ENCODE measurements around the gene LGALS12.

The LGALS12 gene, protein sequence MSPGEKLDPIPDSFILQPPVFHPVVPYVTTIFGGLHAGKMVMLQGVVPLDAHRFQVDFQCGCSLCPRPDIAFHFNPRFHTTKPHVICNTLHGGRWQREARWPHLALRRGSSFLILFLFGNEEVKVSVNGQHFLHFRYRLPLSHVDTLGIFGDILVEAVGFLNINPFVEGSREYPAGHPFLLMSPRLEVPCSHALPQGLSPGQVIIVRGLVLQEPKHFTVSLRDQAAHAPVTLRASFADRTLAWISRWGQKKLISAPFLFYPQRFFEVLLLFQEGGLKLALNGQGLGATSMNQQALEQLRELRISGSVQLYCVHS

DNA sequence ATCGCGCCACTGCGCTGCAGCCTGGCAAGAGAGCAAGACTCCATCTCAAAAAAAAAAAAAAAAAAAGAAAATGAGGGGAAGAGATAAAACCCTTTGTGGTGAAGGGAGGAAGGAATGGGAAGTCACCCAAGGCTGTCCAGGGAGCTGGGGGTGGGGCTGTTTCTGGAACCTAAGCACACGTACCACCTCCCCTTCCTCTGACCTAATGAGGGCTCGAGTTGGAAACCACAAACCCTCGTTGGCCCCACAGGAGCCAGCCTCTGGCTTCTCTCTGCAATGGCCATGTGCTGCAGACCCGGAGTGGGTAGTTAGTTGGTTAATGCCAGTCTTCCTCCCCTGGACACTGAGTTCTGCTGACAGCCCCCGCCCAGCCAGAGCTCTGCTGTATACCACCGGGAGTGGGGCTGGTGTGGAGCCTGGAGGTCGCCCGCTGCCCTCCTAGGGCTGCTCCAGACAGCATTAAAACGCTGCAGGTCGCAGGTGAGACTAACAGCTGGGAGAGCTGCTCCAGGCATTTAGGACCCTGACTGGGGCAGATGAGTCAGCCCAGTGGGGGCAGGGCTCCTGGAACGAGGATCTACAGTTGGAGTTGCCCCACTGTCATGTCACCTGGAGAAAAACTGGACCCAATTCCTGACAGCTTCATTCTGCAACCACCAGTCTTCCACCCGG, at the start of gene LGALS12:
Gene LGALS12, plus strand, starts transcription at position 228 of the 672 bp plus-strand sequence. Its CDS starts 375 bp downstream, at position 603.
- TF ChIP-seq, protein P1, sequence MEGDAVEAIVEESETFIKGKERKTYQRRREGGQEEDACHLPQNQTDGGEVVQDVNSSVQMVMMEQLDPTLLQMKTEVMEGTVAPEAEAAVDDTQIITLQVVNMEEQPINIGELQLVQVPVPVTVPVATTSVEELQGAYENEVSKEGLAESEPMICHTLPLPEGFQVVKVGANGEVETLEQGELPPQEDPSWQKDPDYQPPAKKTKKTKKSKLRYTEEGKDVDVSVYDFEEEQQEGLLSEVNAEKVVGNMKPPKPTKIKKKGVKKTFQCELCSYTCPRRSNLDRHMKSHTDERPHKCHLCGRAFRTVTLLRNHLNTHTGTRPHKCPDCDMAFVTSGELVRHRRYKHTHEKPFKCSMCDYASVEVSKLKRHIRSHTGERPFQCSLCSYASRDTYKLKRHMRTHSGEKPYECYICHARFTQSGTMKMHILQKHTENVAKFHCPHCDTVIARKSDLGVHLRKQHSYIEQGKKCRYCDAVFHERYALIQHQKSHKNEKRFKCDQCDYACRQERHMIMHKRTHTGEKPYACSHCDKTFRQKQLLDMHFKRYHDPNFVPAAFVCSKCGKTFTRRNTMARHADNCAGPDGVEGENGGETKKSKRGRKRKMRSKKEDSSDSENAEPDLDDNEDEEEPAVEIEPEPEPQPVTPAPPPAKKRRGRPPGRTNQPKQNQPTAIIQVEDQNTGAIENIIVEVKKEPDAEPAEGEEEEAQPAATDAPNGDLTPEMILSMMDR (IDR thresholded peaks at IDR 0.05; ENCODE audit: insufficient read depth, low read depth, low read length, missing control alignments), result no peak
- no peak within 1 kb of the TSS for H3K4me3 ChIP-seq (ENCODE audit: low read length)
- DNase-seq (ENCODE audit: low read depth), result no peak

DNA sequence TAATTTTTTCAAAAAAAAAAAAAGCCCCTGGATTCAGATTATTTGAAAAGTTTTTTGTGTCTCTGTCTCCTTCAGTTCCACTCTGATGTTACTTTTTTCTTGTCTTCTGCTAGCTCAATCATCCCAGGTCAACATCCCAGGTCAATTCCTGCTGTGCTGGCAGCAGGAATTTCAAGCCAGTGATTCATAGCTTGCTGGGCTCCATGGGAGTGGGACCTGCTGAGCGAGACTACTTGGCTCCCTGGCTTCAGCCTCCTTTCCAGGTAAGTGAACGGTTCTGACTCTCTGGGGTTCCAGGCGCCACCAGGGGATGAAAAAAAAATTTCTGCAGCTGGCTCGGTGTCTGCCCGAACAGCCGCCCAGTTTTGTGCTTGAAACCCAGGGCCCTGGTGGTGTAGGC, 46.3 kb upstream of the LGALS12 start:
- TF ChIP-seq, protein P1 (IDR thresholded peaks at IDR 0.05; ENCODE audit: insufficient read depth, low read depth, low read length, missing control alignments), result no peak
- no peak overlapping the region for H3K4me3 ChIP-seq (ENCODE audit: low read length)
- DNase-seq (ENCODE audit: low read depth), result peak; percentile 59

DNA sequence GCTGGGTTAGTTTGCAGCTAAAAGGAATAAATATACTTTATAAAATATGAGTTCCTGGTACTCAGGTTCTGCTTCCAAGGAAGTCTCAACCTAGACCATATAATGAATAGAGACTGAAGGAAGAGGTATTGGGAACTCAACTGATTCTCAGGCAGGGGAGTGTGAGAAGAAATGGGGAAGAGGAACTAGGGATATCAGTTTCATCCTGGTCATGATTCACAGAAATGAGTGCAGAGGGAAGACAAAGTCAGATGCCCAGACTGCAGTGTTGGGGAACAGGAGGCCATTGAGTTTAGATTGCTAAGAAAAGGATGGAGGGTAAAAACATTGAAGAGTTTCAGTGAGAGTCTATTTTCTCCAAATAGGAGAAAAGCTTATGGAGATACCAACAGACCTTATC, 43.7 kb upstream of the LGALS12 start:
- no peak overlapping the region for H3K4me3 ChIP-seq (ENCODE audit: low read length)
- DNase-seq (ENCODE audit: low read depth), result no peak
- TF ChIP-seq, protein P1 (IDR thresholded peaks at IDR 0.05; ENCODE audit: insufficient read depth, low read depth, low read length, missing control alignments), result no peak

DNA sequence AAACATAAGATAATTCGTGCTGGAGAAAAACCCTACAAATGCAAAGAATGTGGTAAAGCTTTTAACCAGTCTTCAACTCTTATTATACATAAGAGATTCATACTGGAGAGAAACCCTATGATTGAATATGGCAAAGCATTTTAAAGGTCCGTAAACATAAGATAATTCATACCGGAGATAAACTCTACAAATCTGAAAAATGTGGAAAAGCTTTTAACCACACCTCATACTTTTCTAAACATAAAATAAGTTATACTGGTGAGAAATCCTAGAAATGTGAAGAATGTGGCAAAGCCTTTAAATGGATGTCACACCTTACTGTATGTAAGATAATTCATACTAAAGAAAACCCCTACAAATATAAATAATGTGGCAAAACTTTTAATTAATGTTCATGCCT, 35.6 kb upstream of the LGALS12 start:
- TF ChIP-seq, protein P1 (IDR thresholded peaks at IDR 0.05; ENCODE audit: insufficient read depth, low read depth, low read length, missing control alignments), result no peak
- DNase-seq (ENCODE audit: low read depth), result no peak
- H3K4me3 ChIP-seq (ENCODE audit: low read length), result no peak overlapping the region

DNA sequence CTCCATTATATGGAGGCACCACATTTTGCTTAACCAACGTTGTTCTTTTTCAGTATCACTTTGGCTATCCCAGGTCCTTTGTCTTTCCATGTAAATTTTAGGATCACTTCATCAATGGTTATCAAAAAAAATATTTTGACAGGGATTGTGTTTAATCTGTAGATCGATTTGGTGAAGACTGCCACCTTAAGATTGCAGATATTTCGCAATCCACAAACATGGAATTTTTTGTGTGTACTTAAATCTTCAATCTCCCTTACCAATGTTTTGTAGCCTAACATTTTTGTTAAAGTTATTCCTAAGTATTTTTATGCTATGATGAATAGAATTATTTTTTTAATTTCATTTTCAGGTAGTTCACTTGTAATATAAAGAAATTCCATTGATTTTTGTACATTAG, 33.5 kb upstream of the LGALS12 start:
- no peak for DNase-seq (ENCODE audit: low read depth)
- H3K4me3 ChIP-seq (ENCODE audit: low read length), result no peak overlapping the region
- TF ChIP-seq, protein P1 (IDR thresholded peaks at IDR 0.05; ENCODE audit: insufficient read depth, low read depth, low read length, missing control alignments), result no peak

DNA sequence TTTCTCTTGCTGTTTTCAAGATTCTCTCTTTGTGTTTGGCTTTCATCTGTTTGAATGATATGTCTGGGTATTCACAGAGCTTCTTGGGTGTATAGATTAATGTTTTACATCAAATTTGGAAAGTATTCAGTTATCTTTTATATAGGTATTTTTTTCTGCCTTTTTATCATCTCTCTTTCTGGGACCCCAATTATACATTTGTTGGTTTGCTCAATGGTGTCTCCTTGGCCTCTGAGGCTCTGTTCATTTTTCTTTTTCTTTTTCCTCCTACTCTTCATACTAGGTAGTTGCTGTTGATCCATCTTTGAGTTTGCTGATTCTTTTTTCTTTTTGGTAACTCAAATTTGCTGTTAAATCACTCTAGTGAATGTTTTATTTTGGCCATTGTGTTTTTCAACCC, 29.3 kb upstream of the LGALS12 start:
- TF ChIP-seq, protein P1 (IDR thresholded peaks at IDR 0.05; ENCODE audit: insufficient read depth, low read depth, low read length, missing control alignments), result no peak
- no peak overlapping the region for H3K4me3 ChIP-seq (ENCODE audit: low read length)
- DNase-seq (ENCODE audit: low read depth), result no peak

Measured in epithelial cell of esophagus (primary cell).